Measurements from ENCODE around the gene FRAS1.

DNA sequence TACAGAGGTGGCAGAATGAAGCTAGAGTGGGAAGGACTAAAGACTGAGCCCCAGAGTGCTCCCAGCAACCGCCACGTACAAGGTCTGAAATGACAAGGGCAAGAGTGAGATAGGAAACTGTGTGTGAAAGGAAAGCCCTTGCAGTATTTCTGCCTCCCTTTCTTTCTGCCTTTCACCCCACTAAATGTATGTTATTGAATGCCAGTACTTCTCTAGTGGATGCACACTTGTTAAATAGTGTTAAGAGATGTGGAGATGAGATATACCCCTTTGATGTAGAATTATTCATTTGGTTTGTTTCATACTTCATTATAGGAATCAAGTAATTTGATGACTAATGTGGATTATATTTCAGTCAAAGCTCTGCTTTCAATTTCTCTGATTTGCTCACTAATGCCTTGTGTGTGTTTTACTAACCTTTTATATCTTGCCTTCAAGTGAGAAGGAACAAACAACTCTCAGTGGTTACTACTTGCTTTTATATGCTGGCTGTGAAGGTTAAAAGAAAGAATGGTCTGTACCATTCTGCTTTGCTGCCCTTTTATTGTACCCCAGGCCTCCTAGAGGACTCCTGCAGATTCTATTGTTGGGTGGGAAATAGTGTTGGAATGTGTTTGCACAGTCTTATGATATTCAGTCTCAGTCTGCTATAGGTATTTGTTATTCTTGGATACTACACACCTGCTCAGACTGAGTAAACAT, 486.5 kb downstream of the FRAS1 start:
- TF ChIP-seq POLR2AphosphoS5 (IDR thresholded peaks at IDR 0.05; ENCODE audit: low read depth, low read length) (no peak), SIN3A (IDR thresholded peaks at IDR 0.05; ENCODE audit: borderline replicate concordance, insufficient read depth, low read length) (no peak)
- TF ChIP-seq, protein P1, sequence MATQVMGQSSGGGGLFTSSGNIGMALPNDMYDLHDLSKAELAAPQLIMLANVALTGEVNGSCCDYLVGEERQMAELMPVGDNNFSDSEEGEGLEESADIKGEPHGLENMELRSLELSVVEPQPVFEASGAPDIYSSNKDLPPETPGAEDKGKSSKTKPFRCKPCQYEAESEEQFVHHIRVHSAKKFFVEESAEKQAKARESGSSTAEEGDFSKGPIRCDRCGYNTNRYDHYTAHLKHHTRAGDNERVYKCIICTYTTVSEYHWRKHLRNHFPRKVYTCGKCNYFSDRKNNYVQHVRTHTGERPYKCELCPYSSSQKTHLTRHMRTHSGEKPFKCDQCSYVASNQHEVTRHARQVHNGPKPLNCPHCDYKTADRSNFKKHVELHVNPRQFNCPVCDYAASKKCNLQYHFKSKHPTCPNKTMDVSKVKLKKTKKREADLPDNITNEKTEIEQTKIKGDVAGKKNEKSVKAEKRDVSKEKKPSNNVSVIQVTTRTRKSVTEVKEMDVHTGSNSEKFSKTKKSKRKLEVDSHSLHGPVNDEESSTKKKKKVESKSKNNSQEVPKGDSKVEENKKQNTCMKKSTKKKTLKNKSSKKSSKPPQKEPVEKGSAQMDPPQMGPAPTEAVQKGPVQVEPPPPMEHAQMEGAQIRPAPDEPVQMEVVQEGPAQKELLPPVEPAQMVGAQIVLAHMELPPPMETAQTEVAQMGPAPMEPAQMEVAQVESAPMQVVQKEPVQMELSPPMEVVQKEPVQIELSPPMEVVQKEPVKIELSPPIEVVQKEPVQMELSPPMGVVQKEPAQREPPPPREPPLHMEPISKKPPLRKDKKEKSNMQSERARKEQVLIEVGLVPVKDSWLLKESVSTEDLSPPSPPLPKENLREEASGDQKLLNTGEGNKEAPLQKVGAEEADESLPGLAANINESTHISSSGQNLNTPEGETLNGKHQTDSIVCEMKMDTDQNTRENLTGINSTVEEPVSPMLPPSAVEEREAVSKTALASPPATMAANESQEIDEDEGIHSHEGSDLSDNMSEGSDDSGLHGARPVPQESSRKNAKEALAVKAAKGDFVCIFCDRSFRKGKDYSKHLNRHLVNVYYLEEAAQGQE (IDR thresholded peaks at IDR 0.05; ENCODE audit: insufficient read depth in 1 of 2, low read depth in 2 of 2, low read length in 2 of 2), result no peak

Measured in PFSK-1 (cell line).